SK-N-SH (cell line): Measurements from ENCODE around the gene PRRC2B. TPM values are rescaled to one million over a fixed set of nuclear protein-coding genes. Genes with fewer than 3 reads are reported as not detected.
"Not testable (repeated sequence)": the region's sequence is repeated elsewhere in the genome, so short reads cannot be mapped to it uniquely, and the experiment has no call there.

ENCODE experiments used
- CTCF ChIA-PET: fragments of 300-600, 350-600 bp; formaldehyde crosslinking; extraction: SDS; loops from one replicate; lab custom pipeline; 2021; lab: Yijun Ruan, JAX
- POLR2A ChIA-PET: fragments of 350-600 bp; sonication (Branson Sonifier 250); formaldehyde crosslinking; extraction: SDS; loops from one replicate; lab custom pipeline; 2020; ENCODE audit warnings: antibody characterized with exemption, inconsistent platforms; lab: Yijun Ruan, JAX
- DNase-seq: peaks from one replicate; pipeline ENCODE4 v3.0.0; 2012
- H2AFZ ChIP-seq: fragments of 200-600 bp; sonication (generic); 2 replicates; pipeline ENCODE4 v1.8.1; 2016; ENCODE audit warnings: antibody characterized with exemption, mild to moderate bottlenecking, low read depth
- H3F3A ChIP-seq: fragments of 200-600 bp; sonication (generic); replicated peaks from 2 replicates; pipeline ENCODE3; 2016; ENCODE audit warnings: antibody characterized with exemption, mild to moderate bottlenecking; ENCODE audit not compliant: insufficient read depth
- H3K27ac ChIP-seq, 2 experiments: fragments of 200-500 bp in 1 of 2; fragments of 200-600 bp in 1 of 2; sonication (Bioruptor generic) in 1 of 2; sonication (generic), shearing (Covaris generic) in 1 of 2; 2 replicates each; pipeline versions ENCODE4 v1.5.1 to v1.6.1; 2014 to 2016; ENCODE audit warnings: low read depth in 2 of 2, inconsistent platforms in 1 of 2, low read length in 1 of 2, mild to moderate bottlenecking in 1 of 2, mixed read lengths in 1 of 2
- H3K27me3 ChIP-seq: fragments of 200-600 bp; sonication (generic), shearing (Covaris generic); 2 replicates; pipeline ENCODE4 v1.6.1; 2016; ENCODE audit warnings: mixed run types; ENCODE audit not compliant: insufficient read depth
- H3K36me3 ChIP-seq, 2 experiments: fragments of 200-500 bp in 1 of 2; fragments of 200-600 bp in 1 of 2; sonication (Bioruptor generic) in 1 of 2; sonication (generic) in 1 of 2; replicated peaks in 1 of 2; 2 replicates each; pipeline versions ENCODE3 to v1.5.1; 2014 to 2016; ENCODE audit warnings: low read length in 1 of 2, mild to moderate bottlenecking in 1 of 2; ENCODE audit not compliant: insufficient read depth in 2 of 2, control insufficient read depth in 1 of 2
- H3K4me1 ChIP-seq, 2 experiments: fragments of 200-500 bp in 1 of 2; fragments of 200-600 bp in 1 of 2; sonication (Bioruptor generic) in 1 of 2; sonication (generic), shearing (Covaris generic) in 1 of 2; 2 replicates each; pipeline versions ENCODE4 v1.5.1 to v1.6.1; 2014 to 2016; ENCODE audit warnings: low read depth in 1 of 2, low read length in 1 of 2, mixed run types in 1 of 2; ENCODE audit not compliant: insufficient read depth in 2 of 2, control insufficient read depth in 1 of 2
- H3K4me2 ChIP-seq: fragments of 200-600 bp; sonication (generic), shearing (Covaris generic); 2 replicates; pipeline ENCODE4 v1.6.1; 2017; ENCODE audit warnings: mixed run types
- H3K4me3 ChIP-seq, 2 experiments: fragments of 200-500 bp in 1 of 2; fragments of 200-600 bp in 1 of 2; sonication (Bioruptor generic) in 1 of 2; sonication (generic), shearing (Covaris generic) in 1 of 2; 2 replicates each; pipeline versions ENCODE4 v1.5.1 to v1.8.1; 2014 to 2016; ENCODE audit warnings: low read depth in 2 of 2, inconsistent platforms in 1 of 2, low read length in 1 of 2, mild to moderate bottlenecking in 1 of 2, mixed read lengths in 1 of 2, moderate library complexity in 1 of 2
- H3K79me2 ChIP-seq: fragments of 200-600 bp; sonication (generic); 2 replicates; pipeline ENCODE4 v1.8.1; 2017; ENCODE audit warnings: mild to moderate bottlenecking; ENCODE audit not compliant: insufficient read depth
- H3K9ac ChIP-seq: fragments of 200-600 bp; sonication (generic); 2 replicates; pipeline ENCODE4 v1.6.1; 2017; ENCODE audit warnings: mixed run types
- H3K9me2 ChIP-seq: fragments of 200-600 bp; sonication (generic); 2 replicates; pipeline ENCODE4 v1.6.1; 2017; ENCODE audit warnings: mixed run types
- H3K9me3 ChIP-seq: fragments of 200-600 bp; sonication (generic); 2 replicates; pipeline ENCODE4 v1.6.1; 2017; ENCODE audit warnings: mixed run types, mild to moderate bottlenecking, moderate library complexity
- H4K20me1 ChIP-seq: fragments of 200-600 bp; sonication (generic); 2 replicates; pipeline ENCODE4 v1.6.1; 2017; ENCODE audit warnings: mild to moderate bottlenecking, mixed run types; ENCODE audit not compliant: insufficient read depth
- CHD2 ChIP-seq: fragments of 150-350 bp; IDR thresholded peaks from 2 replicates; pipeline ENCODE4 v1.6.1; 2018; ENCODE audit warnings: low read length; ENCODE audit not compliant: partially characterized antibody
- CTCF ChIP-seq: fragments of 200-600 bp; sonication (generic); IDR thresholded peaks from 2 replicates; pipeline ENCODE4 v1.6.1; 2017; ENCODE audit warnings: antibody characterized with exemption, mild to moderate bottlenecking, moderate library complexity
- EP300 ChIP-seq, 2 experiments: IDR thresholded peaks; 2 replicates each; pipeline versions ENCODE4 v1.4.0 to v1.6.1; 2012; ENCODE audit warnings: borderline replicate concordance in 1 of 2, low read depth in 1 of 2, low read length in 1 of 2
- IRF3 ChIP-seq: fragments of 150-350 bp; IDR thresholded peaks from 2 replicates; pipeline ENCODE4 v1.6.1; 2016; ENCODE audit warnings: mild to moderate bottlenecking, low read depth, low read length
- POLR2AphosphoS5 ChIP-seq: IDR thresholded peaks from 2 replicates; pipeline ENCODE4 v1.6.1; 2012; ENCODE audit warnings: low read depth, low read length
- RAD21 ChIP-seq: IDR thresholded peaks from 2 replicates; pipeline ENCODE4 v1.6.1; 2012; ENCODE audit warnings: mild to moderate bottlenecking, low read length
- REST ChIP-seq: IDR thresholded peaks from 2 replicates; pipeline ENCODE4 v1.6.1; 2012; ENCODE audit warnings: mild to moderate bottlenecking, low read depth, low read length, moderate library complexity
- RXRA ChIP-seq: IDR thresholded peaks from 2 replicates; pipeline ENCODE4 v1.4.0; 2012; ENCODE audit warnings: low read depth, mild to moderate bottlenecking, borderline replicate concordance
- SIN3A ChIP-seq: IDR thresholded peaks from 2 replicates; pipeline ENCODE4 v1.6.1; 2012; ENCODE audit warnings: low read depth, mild to moderate bottlenecking, low read length, moderate library complexity, borderline replicate concordance
- SMC3 ChIP-seq: IDR thresholded peaks from 2 replicates; pipeline ENCODE4 v1.6.1; 2012; ENCODE audit warnings: low read depth, low read length, improper control_type of control experiment
- TAF1 ChIP-seq: IDR thresholded peaks from 2 replicates; pipeline ENCODE4 v1.6.1; 2012; ENCODE audit warnings: low read depth, mild to moderate bottlenecking, low read length, moderate library complexity, borderline replicate concordance
- YY1 ChIP-seq: IDR thresholded peaks from 2 replicates; pipeline ENCODE4 v1.4.0; 2012; ENCODE audit warnings: low read depth, mild to moderate bottlenecking
- WGBS: methylation state at CpG from one replicate; pipeline ENCODE4 v1.1.6; 2017; ENCODE audit warnings: low lambda C conversion rate; 5-methylcytosine and 5-hydroxymethylcytosine counted together
- polyA plus RNA-seq, 3 experiments: library from polyadenylated mRNA; depleted of rRNA; stranded (reverse); fragments of >200 nt; gene quantifications; 2 replicates each; pipeline ENCODE4 v1.2.3, GENCODE V29; 2012

Gene PRRC2B
- 18.5 and 26.3 TPM in 2 replicates for polyA plus RNA-seq (2012; rRNA removed)
- 17.5 and 22.0 TPM in 2 replicates for polyA plus RNA-seq (2012; cell fraction: cytosol; rRNA removed)
- 84.2 and 122 TPM in 2 replicates for polyA plus RNA-seq (2012; cell fraction: nucleus; rRNA removed)

- 1% methylated on average over 28 of the region's 114 CpGs for WGBS
- Histone ChIP-seq H3K79me2 (peaks cover 43% of the 10 kb centered on the region), H3K9ac (peak within 1 kb of the TSS; percentile 93), H3K9me3 (no peaks in the 10 kb centered on the region), H3K36me3 (peaks cover 0 to 6% of the 10 kb centered on the region in 2 experiments), H4K20me1 (peaks cover 42% of the 10 kb centered on the region), H3K27me3 (no peaks in the 10 kb centered on the region), H3K4me2 (peak within 1 kb of the TSS; percentile 95), H3K4me3 (peak within 1 kb of the TSS; percentile 74 to 87), H3K27ac (peak within 1 kb of the TSS; percentile 80 to 94), H3K4me1 (peaks cover 30 to 35% of the 10 kb centered on the region in 2 experiments), H3F3A (peaks cover 24% of the 10 kb centered on the region), H3K9me2 (no peaks in the 10 kb centered on the region), H2AFZ (peak within 1 kb of the TSS; percentile 93)
- TF ChIP-seq EP300 (IDR thresholded peaks at IDR 0.05; ENCODE audit: borderline replicate concordance in 1 of 2, low read depth in 1 of 2, low read length in 1 of 2) (0 out of 4 replicates have a peak, but pooled peaks of 1 of the 2 experiments have one; percentile 27), SMC3 (peak; percentile 31; the same call in 1 of the 2 replicates), CHD2 (peak; percentile 96), SIN3A (0 out of 2 replicates have a peak, but pooled peaks have one; percentile 19), TAF1 (peak; percentile 56; the same call in 1 of the 2 replicates), IRF3 (no peak), RAD21 (peak; percentile 15; the same call in 1 of the 2 replicates), CTCF (peak; percentile 22; the same call in 1 of the 2 replicates), POLR2AphosphoS5 (peak; percentile 60; the same call in 1 of the 2 replicates), REST (0 out of 2 replicates have a peak, but pooled peaks have one; percentile 17), RXRA (no peak), YY1 (no peak)
- CTCF ChIA-PET: interaction anchor here (1.3 kb wide), 1 partner anchor 15 kb away, joined by 3 read pairs; no protein-coding TSS in a partner anchor
- peak; percentile 99 for DNase-seq
- POLR2A ChIA-PET: no interaction called here
Observed at GRCh38 chr9:131393622-131394463, at the start of gene PRRC2B. TSS of gene PRRC2B (plus strand) at chr9:131394086. CDS start at chr9:131430145, 36,059 bp downstream.

GRCh38 chr9:131344931-131345535, 48.9 kb upstream of the PRRC2B start:
- H3K79me2 ChIP-seq, H3K36me3 ChIP-seq, H3K4me3 ChIP-seq, H2AFZ ChIP-seq, H3K27me3 ChIP-seq, H3K27ac ChIP-seq, H3K4me1 ChIP-seq, H3K9me3 ChIP-seq, H3F3A ChIP-seq, H3K9ac ChIP-seq, DNase-seq, H3K9me2 ChIP-seq, H4K20me1 ChIP-seq, H3K4me2 ChIP-seq, POLR2A ChIA-PET: not testable (repeated sequence)
- CTCF ChIA-PET: interaction anchor here (1.1 to 1.7 kb wide), 2 partner anchors 9 to 410 kb away, joined by 3 to 15 read pairs; no protein-coding TSS in a partner anchor
- WGBS: 75% methylated on average over 6 of the region's 11 CpGs
